ENCODE results near the gene CALM1.

CALM1 gene

DNA sequence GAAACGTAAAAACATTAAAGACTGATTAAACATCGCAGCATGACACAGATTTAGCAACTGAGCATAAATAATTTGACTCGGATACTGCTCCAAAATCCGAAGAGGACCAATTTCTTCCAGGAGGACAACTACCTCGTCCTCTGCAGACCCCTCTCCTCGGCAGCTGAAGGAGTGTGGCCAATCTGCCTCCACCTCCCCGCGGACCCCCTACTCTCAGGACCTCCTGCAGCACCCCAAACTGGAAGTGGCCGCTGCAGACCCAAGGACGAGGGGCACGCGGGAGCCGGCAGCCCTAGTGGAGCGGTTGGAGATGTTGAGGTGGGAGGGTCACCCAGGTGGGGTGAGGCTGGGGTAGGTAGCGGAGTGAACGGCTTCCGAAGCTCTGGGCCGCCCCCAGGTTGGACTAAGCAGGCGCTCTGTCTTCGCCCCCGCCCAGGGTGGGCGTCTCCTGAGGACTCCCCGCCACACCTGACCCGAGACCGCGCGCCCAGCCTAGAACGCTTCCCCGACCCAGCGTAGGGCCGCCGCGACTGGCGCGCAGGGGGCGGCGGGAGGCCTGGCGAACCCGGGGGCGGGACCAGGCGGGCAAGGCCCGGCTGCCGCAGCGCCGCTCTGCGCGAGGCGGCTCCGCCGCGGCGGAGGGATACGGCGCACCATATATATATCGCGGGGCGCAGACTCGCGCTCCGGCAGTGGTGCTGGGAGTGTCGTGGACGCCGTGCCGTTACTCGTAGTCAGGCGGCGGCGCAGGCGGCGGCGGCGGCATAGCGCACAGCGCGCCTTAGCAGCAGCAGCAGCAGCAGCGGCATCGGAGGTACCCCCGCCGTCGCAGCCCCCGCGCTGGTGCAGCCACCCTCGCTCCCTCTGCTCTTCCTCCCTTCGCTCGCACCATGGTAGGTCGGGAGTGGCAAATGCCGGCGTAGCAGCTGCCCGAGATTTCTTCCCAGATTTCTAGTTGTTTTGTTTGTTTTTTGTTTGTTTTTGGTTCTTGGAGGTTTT, at the start of gene CALM1:
CALM1 (plus strand) TSS at position 689 of the 999 bp plus-strand sequence; CDS start at position 891, 202 bp downstream.
- Histone ChIP-seq H3K27me3 (ENCODE audit: insufficient read depth, low read length) (no peaks in the 10 kb centered on the region), H3K4me2 (ENCODE audit: low read length) (peak within 1 kb of the TSS; percentile 99), H3K9me2 (ENCODE audit: low read depth, low read length) (no peaks in the 10 kb centered on the region), H2AFZ (ENCODE audit: low read length) (peak within 1 kb of the TSS; percentile 92), H3K4me3 (ENCODE audit: low read depth, low read length, poor library complexity, severe bottlenecking) (peak within 1 kb of the TSS; percentile 74), H4K20me1 (ENCODE audit: insufficient read depth, low read length) (peaks cover 2% of the 10 kb centered on the region; the same call in 1 of the 2 replicates), H3K36me3 (ENCODE audit: insufficient read depth, low read length) (peaks cover 19% of the 10 kb centered on the region), H3K27ac (ENCODE audit: low read depth, low read length, poor library complexity, severe bottlenecking) (peak within 1 kb of the TSS; percentile 44), H3K4me1 (ENCODE audit: insufficient read depth, low read length, severe bottlenecking) (peaks cover 24% of the 10 kb centered on the region), H3K9ac (ENCODE audit: low read length) (peak within 1 kb of the TSS; percentile 89), H3K9me3 (ENCODE audit: low read length) (no peaks in the 10 kb centered on the region), H3F3A (ENCODE audit: insufficient read depth, low read length) (no peaks in the 10 kb centered on the region), H3K79me2 (ENCODE audit: insufficient read depth, low read length) (peaks cover 23% of the 10 kb centered on the region)
- TF ChIP-seq, protein P1, sequence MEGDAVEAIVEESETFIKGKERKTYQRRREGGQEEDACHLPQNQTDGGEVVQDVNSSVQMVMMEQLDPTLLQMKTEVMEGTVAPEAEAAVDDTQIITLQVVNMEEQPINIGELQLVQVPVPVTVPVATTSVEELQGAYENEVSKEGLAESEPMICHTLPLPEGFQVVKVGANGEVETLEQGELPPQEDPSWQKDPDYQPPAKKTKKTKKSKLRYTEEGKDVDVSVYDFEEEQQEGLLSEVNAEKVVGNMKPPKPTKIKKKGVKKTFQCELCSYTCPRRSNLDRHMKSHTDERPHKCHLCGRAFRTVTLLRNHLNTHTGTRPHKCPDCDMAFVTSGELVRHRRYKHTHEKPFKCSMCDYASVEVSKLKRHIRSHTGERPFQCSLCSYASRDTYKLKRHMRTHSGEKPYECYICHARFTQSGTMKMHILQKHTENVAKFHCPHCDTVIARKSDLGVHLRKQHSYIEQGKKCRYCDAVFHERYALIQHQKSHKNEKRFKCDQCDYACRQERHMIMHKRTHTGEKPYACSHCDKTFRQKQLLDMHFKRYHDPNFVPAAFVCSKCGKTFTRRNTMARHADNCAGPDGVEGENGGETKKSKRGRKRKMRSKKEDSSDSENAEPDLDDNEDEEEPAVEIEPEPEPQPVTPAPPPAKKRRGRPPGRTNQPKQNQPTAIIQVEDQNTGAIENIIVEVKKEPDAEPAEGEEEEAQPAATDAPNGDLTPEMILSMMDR (IDR thresholded peaks at IDR 0.05; ENCODE audit: low read length) = no peak
- TF ChIP-seq EZH2 (IDR thresholded peaks at IDR 0.05; ENCODE audit: borderline replicate concordance, low read length) = no peak

DNA sequence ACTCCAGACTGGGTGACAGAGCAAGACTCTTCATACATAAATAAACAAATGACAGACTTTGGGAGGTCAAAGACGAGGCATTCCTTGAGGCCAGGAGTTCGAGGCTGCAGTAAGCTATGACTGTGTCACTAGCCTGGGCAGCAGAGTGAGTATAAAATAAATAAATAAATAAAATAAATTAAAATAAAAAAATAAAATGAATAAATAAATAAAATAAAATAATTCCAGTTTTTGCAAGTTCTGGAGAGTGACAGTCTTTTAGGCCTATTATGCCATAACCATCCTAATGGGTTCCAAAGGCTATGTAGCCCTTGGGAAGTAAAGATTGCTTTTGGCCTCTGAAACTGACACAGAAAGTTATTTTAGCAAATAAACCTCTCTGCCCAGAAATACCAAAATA, 48.6 kb upstream of the CALM1 start:
- no peak overlapping the region for H2AFZ ChIP-seq (ENCODE audit: low read length)
- no peaks in the 10 kb centered on the region for H3K4me1 ChIP-seq (ENCODE audit: insufficient read depth, low read length, severe bottlenecking)
- no peak overlapping the region for H3K4me3 ChIP-seq (ENCODE audit: low read depth, low read length, poor library complexity, severe bottlenecking)
- H3K27ac ChIP-seq (ENCODE audit: low read depth, low read length, poor library complexity, severe bottlenecking) = no peak overlapping the region
- no peaks in the 10 kb centered on the region for H3K9me2 ChIP-seq (ENCODE audit: low read depth, low read length)
- no peaks in the 10 kb centered on the region for H3K36me3 ChIP-seq (ENCODE audit: insufficient read depth, low read length)
- no peak overlapping the region for H3K4me2 ChIP-seq (ENCODE audit: low read length)
- H3K9ac ChIP-seq (ENCODE audit: low read length) = no peak overlapping the region
- no peaks in the 10 kb centered on the region for H3K27me3 ChIP-seq (ENCODE audit: insufficient read depth, low read length)
- TF ChIP-seq EZH2 (IDR thresholded peaks at IDR 0.05; ENCODE audit: borderline replicate concordance, low read length) = no peak
- TF ChIP-seq, protein P1 (IDR thresholded peaks at IDR 0.05; ENCODE audit: low read length) = no peak
- no peaks in the 10 kb centered on the region for H4K20me1 ChIP-seq (ENCODE audit: insufficient read depth, low read length)
- H3K79me2 ChIP-seq (ENCODE audit: insufficient read depth, low read length) = no peaks in the 10 kb centered on the region
- no peaks in the 10 kb centered on the region for H3F3A ChIP-seq (ENCODE audit: insufficient read depth, low read length)
- no peaks in the 10 kb centered on the region for H3K9me3 ChIP-seq (ENCODE audit: low read length)

DNA sequence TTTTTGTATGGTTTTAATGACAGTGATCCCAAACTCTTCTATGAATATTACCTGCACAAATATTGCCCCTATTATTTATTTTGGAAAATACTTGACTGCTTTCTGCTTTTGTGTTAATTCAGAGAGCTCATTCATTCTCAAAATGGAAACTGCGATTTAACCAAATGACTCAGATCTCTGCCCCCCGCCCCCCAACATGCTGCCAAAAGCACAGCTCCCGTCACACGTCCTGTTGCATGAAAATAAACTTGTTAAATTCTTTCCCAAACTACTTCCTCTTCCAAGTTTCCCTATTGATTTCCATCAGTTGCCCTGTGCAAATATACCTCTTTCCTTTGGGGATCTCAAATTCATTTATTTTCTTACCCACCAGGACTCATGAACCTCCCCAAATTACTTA, 47.1 kb upstream of the CALM1 start:
- Histone ChIP-seq H3K4me2 (ENCODE audit: low read length) (no peak overlapping the region), H3F3A (ENCODE audit: insufficient read depth, low read length) (no peaks in the 10 kb centered on the region), H3K9me3 (ENCODE audit: low read length) (no peaks in the 10 kb centered on the region), H3K27me3 (ENCODE audit: insufficient read depth, low read length) (no peaks in the 10 kb centered on the region), H4K20me1 (ENCODE audit: insufficient read depth, low read length) (no peaks in the 10 kb centered on the region), H3K27ac (ENCODE audit: low read depth, low read length, poor library complexity, severe bottlenecking) (no peak overlapping the region), H3K9ac (ENCODE audit: low read length) (no peak overlapping the region), H3K36me3 (ENCODE audit: insufficient read depth, low read length) (no peaks in the 10 kb centered on the region), H3K79me2 (ENCODE audit: insufficient read depth, low read length) (no peaks in the 10 kb centered on the region), H3K4me3 (ENCODE audit: low read depth, low read length, poor library complexity, severe bottlenecking) (no peak overlapping the region), H2AFZ (ENCODE audit: low read length) (no peak overlapping the region), H3K4me1 (ENCODE audit: insufficient read depth, low read length, severe bottlenecking) (no peaks in the 10 kb centered on the region), H3K9me2 (ENCODE audit: low read depth, low read length) (no peaks in the 10 kb centered on the region)
- TF ChIP-seq, protein P1 (IDR thresholded peaks at IDR 0.05; ENCODE audit: low read length) = no peak
- TF ChIP-seq EZH2 (IDR thresholded peaks at IDR 0.05; ENCODE audit: borderline replicate concordance, low read length) = no peak
